ENCODE data around the gene UBASH3B. TPM values are rescaled to one million over a fixed set of nuclear protein-coding genes. Genes with fewer than 3 reads are reported as not detected.
A peak's percentile ranks its signal among the peaks of the same experiment; 100 is the strongest.
"Not testable (repeated sequence)": the region's sequence is repeated elsewhere in the genome, so short reads cannot be mapped to it uniquely, and the experiment has no call there.

Gene UBASH3B
- total RNA-seq, 1 donor from 2014 or later: 2.6 TPM

- no peak for DNase-seq
These were observed 158.4 kb downstream of the UBASH3B start for GRCh38 chr11:122813894-122814270.

DNA sequence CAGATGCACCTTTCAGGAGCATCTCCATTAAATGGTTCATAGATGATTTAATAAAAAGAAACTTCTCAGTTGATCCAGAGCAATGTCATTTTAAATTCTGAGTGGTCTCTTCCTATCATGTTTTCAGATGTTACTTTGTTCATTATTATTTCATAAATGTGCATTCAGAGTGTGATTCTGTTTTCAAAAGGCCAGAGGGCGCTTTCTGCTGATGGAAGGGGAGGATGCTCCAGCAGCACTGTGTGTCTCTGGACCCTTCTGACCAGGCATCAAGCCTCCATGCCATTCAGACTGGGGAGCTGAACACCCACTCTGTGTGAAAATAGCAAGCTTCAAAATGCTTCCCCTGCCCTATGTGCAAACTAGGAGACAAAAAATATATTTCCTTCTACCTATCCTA, 158.9 kb downstream of the UBASH3B start:
- peak; percentile 22 for DNase-seq

- DNase-seq: no peak
These were observed 160.4 kb downstream of the UBASH3B start for GRCh38 chr11:122815900-122816299.

DNA sequence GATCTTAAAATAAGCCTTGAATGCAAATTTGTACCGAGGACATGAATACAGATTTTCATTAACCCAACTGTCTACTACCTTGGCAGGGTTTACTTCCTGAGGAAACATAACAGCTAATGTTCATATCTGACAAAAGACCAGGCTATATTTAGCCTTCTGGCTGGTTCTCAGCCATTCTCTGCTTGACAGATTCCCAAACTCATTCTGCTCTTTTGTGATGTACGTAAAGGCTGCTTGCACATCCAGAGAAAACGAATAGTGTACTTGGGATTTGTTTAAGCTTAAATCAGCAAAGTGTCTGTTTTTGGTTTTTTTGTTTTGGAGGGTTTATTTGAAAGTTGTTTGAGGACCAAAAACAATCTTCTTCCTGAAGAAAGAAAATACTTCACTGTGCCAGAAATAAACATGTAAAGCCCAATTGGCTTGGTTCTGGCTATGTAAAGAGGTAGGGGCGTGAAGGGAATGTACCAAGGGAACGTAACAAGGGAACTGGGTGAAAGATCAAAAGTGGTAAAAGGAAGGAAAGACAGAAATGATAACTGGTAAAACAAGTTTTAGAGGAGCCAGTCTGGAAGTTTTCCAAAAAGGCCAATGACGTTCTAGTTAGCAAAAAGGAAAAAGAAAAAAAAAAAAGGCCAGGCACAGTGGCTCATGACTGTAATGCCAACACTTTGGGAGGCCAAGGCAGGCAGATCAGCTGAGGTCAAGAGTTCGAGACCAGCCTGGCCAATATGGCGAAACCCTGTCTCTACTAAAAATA, 161.4 kb downstream of the UBASH3B start:
- DNase-seq: peak; percentile 79

GRCh38 chr11:122820158-122820557, 164.6 kb downstream of the UBASH3B start:
- DNase-seq: no peak

GRCh38 chr11:122821169-122821568, 165.6 kb downstream of the UBASH3B start:
- no peak for DNase-seq

- DNase-seq: no peak
These were observed 166.7 kb downstream of the UBASH3B start for GRCh38 chr11:122822241-122822640.

DNA sequence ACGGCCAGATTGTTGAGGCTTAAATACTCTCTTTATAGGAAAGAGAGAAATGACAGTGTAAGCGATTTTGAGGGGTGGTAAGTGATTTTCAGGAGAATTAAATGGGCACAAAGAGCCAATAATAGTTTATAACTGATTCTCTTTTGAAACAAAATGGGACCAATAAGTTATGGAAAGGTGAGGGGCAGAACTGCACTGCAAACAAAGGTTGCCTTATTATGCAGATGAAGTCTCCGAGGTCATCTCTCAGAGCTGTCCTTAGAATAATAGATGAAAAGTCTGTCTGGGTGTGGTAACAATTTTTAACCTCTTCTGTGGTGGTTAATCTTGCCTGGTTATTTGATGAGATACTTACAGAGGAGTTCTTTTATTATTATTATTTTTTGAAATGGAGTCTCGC, 168.0 kb downstream of the UBASH3B start:
- DNase-seq: no peak

- not testable (repeated sequence) for DNase-seq
These were observed 173.8 kb downstream of the UBASH3B start for GRCh38 chr11:122829371-122829770.

DNA sequence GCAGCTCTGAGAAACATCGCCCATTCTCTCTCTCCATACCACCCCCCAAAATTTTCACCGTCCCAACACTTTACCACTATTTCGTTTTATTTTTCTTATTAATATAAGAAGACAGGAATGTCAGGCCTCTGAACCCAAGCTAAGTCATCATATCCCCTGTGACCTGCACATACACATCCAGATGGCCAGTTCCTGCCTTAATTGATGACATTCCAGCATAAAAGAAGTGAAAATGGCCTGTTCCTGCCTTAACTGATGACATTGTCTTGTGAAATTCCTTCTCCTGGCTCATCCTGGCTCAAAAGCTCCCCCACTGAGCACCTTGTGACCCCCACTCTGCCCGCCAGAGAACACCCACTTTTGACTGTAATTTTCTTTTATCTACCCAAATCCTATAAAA, 176.8 kb downstream of the UBASH3B start:
- DNase-seq: not testable (repeated sequence)

DNA sequence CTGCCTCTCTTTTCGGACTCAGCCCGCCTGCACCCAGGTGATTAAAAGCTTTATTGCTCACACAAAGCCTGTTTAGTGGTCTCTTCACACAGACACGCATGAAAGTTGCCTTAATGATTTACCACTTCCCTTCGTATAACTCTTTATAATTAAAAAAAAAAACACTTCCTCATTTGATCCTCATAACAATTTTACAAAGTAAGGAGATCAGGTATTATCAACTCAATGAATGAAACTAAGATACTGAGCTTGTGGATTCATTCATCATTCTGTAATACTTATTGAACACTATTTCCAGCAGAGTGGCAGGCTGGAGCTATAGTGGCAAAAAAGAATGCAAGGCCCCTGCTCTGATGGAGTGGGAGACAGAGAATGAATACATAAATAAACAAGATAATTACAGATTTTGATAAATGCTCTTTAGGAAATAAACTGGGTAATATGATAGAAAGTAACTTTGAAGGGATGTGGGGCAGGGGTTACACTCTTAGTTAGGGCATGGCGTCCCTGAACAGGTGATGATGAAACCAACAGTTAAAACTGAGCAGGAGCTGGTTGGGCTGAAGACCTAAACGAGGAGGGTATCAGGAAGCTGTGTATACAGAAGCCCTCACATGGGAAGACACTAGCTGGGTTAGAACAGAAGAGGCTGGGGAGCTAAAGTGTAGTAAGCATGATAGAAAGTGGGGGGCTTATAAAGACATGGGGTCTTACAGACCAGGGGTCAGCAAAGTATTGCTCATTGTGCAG, 177.4 kb downstream of the UBASH3B start:
- DNase-seq: no peak

DNA sequence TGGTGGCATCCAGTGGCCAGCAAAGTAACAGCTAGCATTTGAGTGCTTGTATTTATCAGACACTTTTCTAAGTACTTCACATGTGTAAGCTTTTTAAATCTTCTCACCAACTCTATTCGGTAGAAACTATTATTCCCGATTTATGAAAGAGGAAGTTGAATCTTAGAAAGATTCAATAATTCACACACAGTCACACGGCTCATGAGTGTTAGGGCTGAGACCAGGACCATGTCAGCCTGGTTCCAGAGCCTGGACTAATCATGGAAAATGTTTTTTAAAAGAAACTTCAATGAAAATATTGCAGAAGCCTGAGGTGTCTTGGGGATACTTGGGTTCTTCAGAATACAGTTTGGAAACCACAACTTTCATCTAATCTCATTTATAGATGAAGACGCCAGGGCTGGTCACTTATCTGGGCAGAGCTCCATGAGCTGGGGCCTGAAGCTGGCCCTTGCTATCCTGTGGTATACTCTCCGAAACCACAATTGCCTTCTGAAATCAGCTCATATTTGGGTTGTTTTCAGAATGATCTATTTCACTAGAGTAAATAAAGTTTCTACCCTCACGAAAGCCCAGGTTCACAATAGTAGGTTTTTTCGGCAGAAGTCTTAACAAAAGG, 178.4 kb downstream of the UBASH3B start:
- no peak for DNase-seq

- DNase-seq: no peak
These were observed 181.4 kb downstream of the UBASH3B start for GRCh38 chr11:122836916-122837315.

DNA sequence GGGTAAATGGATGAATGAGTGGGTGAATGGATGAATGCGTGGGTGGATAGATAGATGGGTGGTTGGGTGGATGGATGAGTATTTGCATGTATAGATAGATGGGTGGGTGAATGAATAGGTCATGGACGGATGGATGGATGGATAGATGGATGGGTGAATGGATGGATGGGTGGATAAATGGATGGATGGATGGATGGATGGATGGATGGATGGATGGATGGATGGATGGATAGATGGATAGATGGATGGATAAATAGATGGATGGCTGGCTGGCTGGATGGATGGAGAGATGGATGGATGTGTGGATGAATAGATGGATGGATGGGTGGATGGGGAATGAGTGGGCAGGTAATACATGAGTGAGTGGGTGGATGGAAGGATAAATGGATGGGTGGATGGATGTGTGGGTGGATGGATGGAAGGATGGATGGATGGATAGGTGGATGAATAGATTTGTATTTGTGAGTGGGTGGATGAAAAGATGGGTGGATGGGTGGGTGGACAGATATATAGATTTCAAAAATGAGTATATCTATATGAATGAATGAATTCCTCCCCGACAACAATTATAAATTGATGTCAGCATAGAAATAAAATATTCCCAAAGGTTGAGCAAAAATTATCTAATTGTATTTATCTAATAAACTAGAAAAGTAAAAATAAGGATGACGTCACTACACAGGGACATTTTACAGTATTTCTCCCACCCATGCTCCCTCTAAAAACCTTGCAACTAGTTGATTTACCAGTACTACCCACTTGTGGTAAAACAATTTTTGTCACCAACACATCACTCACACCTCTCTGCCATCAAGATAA, 182.2 kb downstream of the UBASH3B start:
- no peak for DNase-seq

DNA sequence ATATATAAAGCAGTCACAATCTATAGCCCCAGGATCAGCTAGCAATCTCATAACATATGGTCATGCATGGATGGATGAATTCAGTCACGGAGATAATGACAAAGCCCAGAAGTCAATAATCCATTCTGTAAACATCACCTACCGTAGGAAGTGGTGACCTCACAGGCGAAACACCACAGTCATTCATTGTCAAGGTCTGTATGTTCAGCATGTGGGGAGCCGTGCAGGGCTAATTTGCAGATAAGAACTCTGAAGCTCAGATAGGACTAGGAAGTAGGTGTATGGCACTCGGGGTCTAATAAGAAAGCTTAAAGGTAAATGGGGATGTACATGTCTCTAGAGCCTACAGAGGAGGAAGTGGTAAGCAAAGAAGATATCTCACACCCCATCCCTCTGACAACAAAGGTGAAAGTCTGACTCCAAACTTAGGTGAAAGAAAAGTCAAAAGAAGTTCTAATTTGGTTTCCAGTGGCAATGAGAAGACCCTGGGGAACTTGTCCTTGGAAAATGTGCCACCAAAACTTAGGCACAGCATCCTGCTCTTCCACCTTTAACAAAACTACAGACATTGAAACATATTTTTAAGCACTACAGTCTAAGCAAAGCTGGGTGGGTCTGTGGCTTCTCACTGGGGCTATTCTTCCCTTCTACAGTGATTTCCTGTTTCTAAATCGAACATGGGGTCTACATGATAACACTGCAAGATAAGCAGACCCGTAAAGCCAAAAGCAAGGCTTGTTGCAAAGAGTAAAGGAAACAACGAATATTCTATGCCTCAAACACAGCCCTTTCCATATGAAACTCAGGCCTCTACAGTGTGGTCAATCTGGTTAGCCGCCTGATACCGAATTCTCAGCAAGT, 188.0 kb downstream of the UBASH3B start:
- no peak for DNase-seq

DNA sequence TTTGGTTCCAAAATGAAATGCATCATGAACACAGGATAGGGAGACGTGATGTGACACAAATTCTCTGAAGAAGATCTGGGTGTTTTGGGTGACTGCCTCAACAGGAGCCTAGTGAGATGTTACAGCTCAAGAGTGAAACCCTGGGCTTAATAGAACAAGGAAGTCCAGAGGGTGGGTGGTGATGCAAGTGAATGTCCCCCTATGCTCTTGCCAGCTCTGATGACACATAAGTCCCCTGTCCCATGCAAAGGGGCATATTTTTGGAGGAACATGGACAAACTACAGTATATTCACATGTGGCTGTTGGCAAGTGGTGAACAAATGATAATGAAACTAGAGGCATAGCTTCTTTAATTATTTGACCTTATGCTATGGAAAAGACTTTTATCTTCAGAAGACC, 191.9 kb downstream of the UBASH3B start:
- DNase-seq: no peak

GRCh38 chr11:122848186-122848585, 192.7 kb downstream of the UBASH3B start:
- DNase-seq: no peak

DNA sequence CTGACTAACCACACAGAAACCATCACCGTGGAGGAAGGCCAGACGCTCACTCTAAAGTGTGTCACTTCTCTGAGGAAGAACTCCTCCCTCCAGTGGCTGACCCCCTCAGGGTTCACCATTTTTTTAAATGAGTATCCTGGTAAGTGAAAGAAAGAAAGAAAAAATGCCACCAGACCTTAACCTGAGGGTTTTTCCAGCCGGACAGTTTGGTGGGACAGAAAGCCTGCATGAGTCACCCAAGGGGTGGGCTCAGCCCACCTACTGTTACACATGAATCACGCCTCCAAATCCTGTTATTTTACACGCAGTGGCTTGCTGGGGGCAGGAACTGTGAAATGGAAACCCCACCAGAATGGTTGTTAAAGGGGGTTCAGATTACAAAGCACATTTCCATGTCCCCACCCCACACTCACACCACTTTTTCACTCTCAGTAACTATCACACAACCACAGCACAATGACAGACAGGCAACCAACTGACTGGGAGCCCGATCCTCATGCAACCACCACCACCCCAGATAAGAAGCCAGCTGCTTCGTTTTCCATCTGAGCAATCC, 194.6 kb downstream of the UBASH3B start:
- DNase-seq: peak; percentile 15

- no peak for DNase-seq
These were observed 195.9 kb downstream of the UBASH3B start for GRCh38 chr11:122851366-122851966.

DNA sequence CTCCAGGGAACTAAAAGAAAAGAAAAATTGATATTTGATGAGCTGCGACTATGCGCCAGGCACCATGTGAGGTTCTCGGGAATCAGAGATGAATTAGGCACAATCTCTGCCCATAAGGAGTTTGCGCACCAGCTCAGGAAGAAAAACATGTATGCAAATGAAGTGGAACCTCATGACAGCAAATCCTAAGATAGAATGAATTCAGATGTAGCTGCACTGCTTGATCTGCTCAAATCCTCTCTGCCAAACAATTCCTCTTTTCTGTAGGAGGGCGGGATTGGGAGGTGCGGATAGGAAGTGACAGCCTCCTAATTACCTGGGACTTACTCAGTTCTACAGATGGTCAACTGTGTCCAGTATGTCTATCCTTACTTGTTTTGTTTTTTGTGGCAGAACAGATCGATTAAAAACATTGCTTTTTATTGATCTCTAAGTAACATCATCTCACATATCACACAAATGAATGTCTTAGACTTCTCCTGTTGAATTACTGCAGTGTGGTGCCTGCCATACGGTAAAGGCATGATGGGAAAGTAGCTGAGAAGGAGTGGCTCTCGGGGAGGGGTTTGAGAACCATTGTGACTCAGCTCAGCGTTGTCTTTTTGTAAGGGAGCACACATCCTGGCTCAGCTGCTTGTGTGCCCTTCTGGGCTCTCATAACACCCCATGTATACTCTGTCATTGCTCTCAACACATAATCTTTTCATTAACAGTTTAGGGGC, 196.7 kb downstream of the UBASH3B start:
- no peak for DNase-seq
